ENCODE measurements around the gene TAS1R2.

GRCh38 chr1:18799454-18799853 is 60.0 kb downstream of the TAS1R2 start:
- TF ChIP-seq HDAC1 (CRISPR knock-in tag; IDR thresholded peaks at IDR 0.05), result no peak
- no peak for TF ChIP-seq MAX (IDR thresholded peaks at IDR 0.05)
- no peak for TF ChIP-seq CBX2 (IDR thresholded peaks at IDR 0.05; ENCODE audit: low read depth, low read length)
- TF ChIP-seq CBX2 (CRISPR knock-in tag; IDR thresholded peaks at IDR 0.05; ENCODE audit: low read depth), result no peak
- TF ChIP-seq REST (IDR thresholded peaks at IDR 0.05; ENCODE audit: borderline replicate concordance in 1 of 2, low read depth in 1 of 2, low read length in 2 of 2), result no peak
- TF ChIP-seq JDP2 (CRISPR knock-in tag; IDR thresholded peaks at IDR 0.05; ENCODE audit: borderline replicate concordance), result no peak
- no peak for TF ChIP-seq ATF2 (CRISPR knock-in tag; IDR thresholded peaks at IDR 0.05)
- TF ChIP-seq ZNF263 (CRISPR knock-in tag; IDR thresholded peaks at IDR 0.05), result no peak
- TF ChIP-seq MAFF (IDR thresholded peaks at IDR 0.05; ENCODE audit: low read depth, low read length), result no peak

All from HepG2 (cell line).